Islet of Langerhans (tissue), 1 donor: ENCODE results near the gene ARMH4.

Experiments
- FAIRE-seq: peaks from one replicate; lab custom pipeline; 2011; peaks lifted over from hg19 to GRCh38; lab: Jason Lieb, UNC

Gene ARMH4

DNA sequence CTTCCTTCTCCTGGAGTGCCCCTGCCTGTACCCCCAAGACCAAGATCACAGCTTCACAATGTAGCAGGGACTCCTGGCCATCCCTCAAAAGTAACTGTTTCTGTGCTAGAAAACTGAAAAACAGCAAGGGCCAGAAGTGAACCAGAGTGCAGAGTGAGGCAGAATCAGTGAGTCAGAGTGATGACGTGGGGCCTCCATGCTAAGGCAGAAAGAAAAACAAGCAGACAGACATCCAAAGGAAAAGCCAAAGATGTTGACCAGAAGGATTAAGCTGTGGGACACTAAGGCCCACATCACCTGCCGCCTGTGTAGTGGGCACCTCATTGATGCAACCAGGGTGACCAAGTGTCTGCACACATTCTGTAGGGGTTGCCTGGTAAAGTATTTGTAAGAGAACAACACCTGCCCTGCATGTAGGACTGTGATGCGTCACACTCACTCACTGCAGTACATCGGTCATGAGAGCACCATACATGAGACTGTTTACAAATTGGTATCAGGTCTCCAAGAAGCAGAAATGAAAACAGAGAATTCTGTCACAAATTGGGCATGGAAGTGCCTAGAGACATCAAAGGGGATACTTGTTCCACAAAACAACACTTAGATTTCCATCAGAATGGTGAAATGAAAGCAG is 51.2 kb downstream of the ARMH4 start:
- no peak for FAIRE-seq

DNA sequence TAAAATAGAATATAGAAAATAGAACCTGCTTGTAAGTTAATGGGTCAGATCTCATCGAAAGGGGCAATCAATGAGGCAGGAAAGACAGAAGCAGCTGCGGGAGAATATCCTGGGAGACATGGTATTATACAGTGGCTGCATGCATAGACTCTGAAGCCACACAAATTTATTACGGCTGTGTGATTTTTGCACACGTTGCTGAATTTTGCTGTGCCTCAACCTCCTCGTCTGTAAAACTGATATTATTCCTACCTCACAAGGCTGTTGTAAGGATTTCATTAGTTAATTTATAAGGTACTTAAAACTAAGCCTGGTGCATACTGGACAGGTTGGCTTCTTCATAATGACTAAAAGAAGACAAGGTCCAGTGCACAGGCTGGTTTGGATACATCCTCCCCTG is 52.3 kb downstream of the ARMH4 start:
- FAIRE-seq, result no peak

DNA sequence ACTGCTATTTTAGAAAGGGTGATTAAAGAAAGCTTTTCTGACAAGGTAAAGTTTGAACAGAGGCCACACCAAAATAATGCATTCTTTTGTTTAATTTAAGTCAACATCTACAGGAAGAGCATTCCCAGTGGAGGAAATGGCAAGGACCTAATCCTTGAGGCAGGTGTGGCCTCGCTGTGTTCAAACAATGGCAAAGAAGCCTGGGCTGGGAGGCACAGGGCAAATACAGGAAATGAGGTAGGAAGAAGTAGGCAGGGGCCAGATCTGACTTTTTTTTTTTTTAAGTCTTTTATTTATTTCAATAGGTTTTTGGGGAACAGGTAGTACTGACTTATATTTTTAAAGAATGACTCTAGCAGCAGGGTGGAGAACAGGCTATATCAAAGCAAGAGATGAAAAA is 53.5 kb downstream of the ARMH4 start:
- no peak for FAIRE-seq

DNA sequence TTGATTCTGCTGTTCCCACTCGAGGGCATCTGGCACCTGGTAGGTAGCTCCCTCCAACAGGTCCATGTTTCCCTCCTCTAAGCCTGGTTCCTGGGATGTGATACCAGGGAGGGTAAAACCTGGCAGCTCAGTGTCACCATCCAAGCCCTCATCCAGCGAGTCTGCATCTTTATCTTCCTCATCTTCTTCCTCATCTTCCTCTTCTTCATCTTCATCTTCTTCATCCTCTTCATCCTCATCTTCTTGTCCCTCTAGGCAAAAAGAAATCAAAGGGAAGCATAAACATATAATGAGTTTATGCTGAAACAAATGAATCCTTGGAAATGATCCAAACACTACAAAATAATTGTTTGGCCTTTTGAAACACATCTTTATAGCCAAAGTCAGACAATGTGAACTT is 55.3 kb downstream of the ARMH4 start:
- FAIRE-seq, result no peak

DNA sequence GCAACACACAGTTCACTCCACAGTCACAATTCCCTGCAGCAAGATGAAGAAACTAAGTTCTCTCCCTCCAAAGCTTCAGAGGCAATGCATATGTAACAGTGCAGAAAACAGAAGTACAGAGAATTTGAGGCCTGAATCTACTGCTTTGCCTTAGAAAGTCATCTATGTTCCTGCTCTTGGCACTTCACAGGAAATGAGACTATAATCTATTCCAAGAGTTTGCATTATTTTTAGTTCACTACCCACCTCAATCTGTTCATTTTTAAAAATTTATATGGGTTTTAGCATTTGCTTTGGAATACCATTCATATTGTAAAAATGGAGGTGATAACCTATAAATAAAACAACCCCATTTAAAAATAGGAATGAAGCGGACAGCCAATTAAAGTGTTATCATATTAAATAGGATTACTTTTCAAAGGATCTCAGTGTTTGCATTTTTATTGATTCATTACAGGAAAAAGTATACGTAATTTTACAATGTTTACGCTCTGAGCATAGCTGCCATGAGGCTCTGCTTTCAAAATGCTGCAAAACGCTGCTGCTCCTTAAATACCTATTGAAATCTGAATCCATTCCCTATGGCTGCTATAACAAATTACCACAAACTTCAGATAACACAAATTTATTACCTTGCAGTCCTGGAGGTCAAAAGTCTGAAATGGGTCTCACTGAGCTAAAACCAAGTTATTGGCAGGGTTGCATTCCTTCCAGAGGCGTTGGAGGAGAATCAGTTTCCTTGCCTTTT is 60.0 kb downstream of the ARMH4 start:
- FAIRE-seq, result no peak

DNA sequence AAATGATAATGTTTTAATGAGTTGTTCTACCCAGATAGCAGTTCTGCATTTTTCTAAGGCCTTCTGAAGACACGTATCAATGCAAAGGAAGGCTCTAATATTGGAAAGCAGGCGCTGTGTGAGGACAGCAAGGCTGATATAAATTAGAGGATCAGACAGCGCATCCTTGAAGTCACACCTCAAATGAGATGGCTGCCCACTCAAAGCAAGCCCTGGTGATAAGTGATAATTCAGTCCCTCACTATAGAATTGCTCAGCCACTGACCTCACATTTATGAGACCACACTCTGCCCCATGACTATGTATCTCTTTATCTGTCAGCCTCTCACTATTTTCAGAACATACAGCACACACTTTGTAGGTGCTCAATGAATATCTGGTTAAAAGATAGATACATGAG is 62.4 kb downstream of the ARMH4 start:
- no peak for FAIRE-seq

DNA sequence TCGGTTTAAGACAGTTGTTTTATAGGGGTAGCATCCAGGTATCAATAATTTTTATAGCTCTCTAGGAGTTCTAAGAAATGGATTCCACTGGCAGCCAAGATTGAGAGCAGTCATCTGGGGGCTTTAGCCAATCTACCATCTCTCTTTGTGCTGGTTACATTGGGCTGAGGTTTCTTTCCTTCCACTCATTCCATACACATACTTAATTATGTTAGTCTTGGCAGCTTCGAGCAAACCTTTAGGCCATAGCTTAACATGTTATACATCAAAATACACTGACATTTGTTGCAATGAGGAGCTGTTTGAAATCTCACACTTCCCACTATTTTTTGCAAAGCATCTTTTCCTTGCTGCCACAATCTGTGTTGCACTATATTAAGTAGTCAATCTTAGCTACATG is 63.1 kb downstream of the ARMH4 start:
- FAIRE-seq, result no peak

DNA sequence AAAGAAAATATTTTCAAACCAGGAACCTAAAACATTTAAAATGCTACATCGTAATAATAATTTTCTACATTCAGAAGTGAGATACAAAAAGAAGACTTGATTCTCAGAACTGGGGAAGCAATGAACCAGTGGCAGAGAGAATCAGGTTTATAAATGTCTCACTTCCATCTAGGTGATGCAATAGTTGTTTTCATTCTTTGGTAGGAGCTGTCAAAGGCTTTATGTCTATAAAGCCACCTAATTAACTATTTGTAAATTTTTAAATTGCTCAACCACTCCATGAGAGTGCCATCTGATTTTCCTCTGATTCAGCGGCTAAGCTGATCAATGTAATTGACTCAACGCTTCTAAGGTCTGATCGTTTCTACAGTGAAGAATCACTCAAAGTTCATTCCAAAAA is 66.1 kb downstream of the ARMH4 start:
- FAIRE-seq, result no peak

DNA sequence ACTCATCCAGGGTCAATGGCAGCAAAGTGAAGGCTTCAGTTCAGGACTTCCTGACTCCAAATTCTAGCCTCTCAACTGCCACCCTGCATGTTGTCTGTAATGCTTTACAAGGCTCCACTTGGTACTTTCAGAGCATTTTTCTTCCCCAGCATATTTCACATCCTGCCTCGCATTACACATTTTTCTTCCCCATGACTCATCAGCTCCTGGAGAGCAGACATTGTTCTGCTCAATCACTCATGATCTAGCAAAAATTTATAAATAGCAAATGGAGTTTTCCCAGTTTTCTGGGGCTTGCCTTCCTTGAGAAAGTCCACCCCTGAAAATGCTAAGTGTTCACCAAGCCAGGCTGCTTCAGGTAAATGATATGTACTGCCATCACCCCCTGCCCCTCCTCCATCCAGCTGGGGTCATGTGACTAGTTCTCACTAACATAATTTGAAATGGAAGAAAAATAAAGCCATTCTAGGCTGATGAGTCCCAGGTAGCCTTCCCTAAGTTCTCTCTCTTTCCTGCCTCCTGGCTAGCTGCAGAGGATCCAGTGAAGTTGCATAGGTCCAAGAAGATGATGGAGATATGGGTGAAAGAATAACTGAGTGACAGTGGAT is 69.4 kb downstream of the ARMH4 start:
- peak; percentile 56 for FAIRE-seq

DNA sequence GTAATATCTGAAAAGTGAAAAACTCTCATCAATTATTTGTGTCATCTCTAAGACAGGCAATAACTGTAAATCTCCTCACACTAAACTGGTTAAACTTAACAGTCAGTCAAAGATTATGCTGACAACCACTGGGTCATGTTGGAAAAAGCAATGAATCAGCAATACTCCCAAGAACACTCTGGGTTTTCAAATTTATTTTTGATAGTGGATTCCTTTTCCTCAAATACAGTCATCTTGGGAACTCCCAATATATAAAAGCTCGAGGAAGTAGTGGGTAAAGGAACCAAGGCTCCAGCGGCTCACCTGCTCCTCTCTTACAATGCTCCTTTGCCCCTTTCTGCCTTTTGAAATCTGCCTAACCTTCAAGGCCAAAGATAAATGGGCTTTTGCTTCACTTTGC is 70.0 kb downstream of the ARMH4 start:
- peak; percentile 64 for FAIRE-seq

DNA sequence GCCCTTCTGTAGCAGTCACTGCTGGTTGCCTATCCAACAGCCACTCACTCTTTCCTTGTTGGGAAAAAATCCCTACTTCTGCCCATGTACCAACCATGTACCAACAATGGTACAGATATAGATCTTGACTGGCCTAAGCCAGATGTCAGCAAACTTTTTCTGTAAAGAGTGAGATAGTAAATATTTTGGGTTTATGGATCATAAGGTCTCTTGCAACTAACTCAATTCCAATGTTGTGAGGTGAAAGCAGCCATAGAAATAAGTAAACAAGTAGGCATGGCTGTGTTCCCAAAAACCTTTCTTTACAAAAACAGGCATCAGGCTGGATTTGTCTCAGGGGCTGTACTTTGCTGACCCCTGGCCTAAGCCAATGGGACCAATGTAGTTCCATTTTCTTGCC is 73.5 kb downstream of the ARMH4 start:
- FAIRE-seq, result no peak

DNA sequence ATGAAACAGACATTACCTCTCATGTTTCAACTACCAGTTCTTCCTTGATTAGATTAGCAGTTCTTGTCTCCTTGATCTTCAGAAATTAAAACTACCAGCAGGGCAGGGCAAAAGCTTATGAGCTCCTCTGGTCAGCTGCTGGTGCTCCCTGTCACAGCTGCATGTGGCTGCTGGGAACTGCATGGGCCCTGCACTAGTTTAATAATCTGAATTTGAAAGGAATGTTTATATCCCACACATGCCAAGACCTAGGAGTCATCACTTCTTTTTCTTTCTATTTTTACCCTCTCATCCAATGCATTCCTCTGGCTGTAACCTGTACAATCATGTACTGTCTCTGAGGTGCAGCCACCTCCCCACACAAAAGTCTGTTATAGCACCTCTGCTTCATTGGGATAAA is 73.9 kb downstream of the ARMH4 start:
- no peak for FAIRE-seq

DNA sequence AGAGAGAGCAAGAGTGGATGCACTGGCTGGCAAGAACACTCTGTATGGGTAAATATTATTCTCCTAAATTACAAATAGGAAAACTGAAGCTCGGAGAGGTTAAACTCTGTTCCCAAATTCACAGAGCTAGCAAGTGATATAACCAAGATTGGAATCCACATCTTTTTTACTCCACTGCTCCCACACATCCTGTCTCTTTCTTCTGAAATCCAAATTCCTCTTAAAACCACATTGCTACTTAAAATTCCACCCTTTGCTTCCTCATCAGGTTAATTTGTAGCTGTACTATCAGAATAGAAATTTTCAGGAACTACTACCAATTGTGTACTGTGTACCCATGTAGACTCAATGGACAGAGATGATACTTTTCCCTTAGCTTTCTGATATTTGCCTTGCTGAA is 74.4 kb downstream of the ARMH4 start:
- no peak for FAIRE-seq

DNA sequence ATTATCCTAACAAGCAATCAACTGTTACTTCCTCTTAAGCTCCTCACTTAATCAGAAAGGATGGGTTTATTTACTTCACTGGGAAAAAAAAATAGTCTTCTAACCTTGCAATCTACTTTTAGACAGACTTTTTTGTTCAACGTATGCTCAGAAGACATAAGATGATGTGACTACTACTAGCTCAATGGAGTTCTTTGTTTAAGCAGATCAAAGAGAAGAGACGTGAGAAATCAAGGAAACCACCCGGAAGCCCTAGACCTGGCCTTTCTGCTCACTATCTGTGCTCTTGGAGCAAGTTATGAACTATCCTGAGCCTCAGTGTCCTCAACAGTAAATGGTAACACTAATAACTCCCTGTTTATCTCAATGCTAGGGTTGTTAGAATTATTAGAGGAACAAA is 78.5 kb downstream of the ARMH4 start:
- FAIRE-seq, result no peak

DNA sequence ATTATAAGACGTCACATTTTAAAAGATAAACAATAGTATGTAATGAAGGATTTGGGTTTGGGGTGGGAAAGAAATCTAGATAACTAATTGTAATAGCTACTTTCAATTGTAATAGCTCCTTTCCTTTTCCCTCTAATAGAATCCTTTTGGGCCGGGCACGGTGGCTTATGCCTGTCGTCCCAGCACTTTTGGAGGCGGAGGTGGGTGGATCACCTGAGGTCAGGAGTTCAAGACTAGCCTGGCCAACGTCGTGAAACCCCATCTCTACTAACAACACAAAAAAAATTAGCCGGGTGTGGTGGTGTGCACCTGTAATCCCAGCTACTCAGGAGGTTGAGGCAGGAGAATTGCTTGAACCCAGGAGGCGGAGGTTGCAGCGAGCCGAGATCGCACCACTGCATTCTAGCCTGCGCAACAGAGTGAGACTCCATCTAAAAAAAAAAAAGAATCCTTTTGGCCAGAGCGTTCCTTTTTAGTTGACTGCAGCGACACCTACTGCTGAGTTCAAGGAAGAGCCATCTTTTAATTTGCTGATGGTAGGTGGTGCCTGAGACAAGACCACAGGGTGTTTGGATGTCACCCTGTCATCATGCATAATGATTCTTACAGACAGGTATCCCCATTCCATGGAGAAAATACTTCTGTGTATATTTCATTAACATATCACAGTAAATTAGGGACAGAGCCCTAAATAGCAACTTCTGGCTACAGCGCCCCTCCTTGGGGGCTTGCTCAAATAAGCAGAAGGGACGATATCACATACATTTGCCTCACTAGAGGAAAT is 79.5 kb downstream of the ARMH4 start:
- peak; percentile 96 for FAIRE-seq

DNA sequence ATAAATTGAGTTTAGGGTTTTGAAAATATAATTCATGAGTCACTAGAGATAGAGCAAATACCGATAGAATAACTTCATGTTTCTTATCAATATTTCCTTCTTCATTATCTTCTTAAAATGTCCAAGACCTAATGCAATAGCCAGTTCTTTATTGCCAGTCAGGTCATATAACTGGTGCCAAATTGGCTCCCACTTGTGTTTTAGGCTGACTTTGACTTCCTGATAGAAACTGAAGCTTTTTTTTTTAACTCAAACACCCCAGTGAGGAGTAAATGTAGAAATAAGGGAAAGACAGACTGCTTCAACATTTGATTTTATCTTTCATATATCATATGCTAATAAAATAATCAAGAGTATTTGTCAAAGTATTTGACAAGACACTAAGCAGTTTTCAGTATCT is 80.7 kb downstream of the ARMH4 start:
- FAIRE-seq, result no peak

DNA sequence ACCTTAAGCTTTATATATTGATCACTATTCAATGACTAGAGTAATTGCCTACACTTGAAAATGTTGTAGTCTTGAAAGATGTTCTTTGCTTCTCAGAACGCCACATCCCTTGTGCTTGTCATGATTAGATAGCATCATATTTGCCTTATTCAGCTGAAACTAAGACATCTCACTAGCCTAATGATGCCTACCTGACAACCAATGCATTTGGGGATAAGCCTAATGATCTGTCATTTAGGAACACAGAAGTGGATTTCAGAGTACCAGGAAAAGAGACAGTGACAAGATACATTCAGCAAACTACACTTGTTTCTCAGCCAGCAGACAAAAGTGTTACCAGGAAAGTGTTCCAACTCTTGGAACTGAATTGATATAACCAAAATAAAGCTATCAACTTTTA is 83.7 kb downstream of the ARMH4 start:
- FAIRE-seq, result no peak

DNA sequence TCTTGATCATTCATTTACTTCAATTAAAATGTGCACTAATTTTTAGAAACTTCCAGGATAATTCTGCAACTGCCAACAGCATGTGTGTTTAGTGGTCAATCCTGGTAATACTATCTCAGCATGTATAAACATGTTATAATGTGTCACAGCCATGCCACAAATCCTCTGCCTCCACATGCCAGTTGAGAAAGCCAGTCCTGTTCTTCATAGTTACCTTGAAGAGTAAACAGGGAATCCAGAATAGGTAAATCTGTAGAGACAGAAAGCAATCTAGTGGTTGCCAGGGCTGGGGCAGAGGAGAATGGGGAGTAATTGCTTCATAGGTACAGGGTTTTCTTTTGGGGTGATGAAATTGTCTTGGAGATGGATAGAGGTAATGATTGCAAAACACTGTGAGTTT is 85.9 kb downstream of the ARMH4 start:
- FAIRE-seq, result no peak

DNA sequence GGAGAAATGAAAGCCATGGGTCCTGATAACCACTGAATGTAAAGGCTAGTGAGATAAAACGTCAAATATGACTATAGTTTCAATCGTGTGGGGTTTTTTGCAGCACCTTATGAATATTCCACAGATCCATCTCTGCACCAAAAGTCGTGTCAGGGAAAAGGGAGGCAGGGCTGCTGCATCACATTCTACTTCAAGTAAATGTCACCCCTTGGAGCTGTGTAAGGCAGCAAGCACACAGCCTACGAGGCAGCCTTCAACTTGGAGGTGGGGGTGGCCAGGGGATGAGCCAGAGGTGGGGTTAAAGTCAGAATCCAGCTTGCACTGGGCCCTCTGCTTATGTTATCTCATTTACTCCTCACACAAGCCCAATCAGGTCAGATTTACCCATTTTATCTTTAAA is 90.4 kb downstream of the ARMH4 start:
- no peak for FAIRE-seq

DNA sequence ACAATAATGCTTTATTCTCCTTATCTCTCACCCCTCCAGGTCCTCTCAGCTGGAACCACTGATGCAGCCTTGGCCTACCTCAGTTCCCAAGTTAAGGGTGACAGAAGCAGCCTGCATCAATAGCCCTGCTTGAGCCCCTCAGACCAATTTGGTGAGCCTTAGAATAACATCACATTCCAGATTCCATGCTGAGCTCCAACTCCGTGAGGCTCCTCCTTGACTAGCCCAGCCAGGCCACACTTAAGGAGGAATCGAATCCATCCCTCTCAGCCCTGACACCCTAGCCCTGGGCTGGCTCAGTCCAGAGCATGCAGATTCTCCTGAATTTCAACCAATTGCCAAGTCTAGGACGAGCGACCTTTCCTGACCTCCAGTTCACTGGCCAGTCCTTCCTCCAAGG is 91.1 kb downstream of the ARMH4 start:
- FAIRE-seq, result no peak

DNA sequence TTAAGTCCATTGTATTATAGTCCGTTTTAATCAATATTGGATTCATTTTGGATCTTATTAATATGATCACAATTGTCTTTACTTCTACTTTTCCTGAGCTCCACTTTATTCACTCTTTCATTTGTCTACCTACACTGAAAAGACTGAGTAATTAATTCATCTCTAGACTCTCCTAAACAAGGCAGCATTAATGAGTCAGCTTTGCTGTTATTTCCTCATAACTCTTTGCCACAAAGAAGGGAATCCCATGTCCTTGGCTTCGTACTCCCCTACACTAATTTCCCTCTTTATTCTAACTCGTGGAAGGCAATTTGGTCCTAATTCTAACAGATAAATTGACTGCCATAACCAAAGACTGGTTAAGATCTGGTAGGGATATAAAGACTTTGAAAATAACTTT is 91.9 kb downstream of the ARMH4 start:
- FAIRE-seq, result peak; percentile 86

DNA sequence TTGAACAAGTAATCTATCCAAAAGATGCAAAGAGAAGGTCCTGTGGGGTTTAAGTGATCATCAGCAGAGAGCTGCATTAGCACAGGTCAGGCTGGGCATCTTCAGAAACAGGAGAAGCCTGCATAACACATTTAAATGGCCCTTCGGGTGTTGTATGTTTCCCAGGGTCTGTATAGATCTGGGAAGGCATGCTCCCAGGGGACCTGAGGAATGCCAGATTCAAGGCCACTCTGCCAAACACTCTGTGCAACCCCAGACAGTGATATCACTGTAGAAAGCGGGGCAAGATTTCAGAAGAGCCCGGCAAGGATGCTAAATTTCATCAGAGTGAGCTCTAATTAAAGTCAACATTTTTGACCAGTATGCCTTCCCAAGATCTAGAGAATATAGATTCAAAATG is 92.9 kb downstream of the ARMH4 start:
- no peak for FAIRE-seq

DNA sequence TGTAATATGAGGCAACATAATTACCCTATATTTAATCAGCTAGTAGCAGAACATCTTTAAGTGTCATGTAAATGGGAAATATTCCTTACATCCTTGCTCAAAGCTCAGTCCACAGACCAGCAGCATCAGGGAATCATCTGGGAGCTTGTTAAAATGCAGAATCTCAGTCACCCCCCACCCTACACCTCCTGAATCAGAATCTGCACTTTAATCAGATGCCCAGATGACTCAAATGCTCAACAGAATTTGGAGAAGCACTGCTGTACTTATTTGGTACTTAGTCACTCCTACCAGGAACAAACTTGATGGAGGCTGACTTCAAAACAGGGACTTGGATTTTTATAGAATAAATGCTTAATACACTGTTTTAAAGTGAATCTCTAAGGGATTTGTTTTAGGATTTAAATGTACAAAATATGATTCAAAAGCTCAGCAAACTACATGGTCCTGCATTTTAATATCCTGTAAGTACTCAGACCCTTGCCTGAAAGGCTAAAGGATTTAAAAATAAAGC is 96.5 kb downstream of the ARMH4 start:
- no peak for FAIRE-seq
